Stimulated activated CD8-positive, alpha-beta memory T cell treated with anti-CD3 and anti-CD28 coated beads, Interleukin-12 subunit alpha, Interleukin-12 subunit beta, amount 100 ng/mL, for 24 hours (primary cell): ENCODE data around the gene CEACAM1.
"Not testable (repeated sequence)": the region's sequence is repeated elsewhere in the genome, so short reads cannot be mapped to it uniquely, and the experiment has no call there.

Experiments used
- DNase-seq: peaks from one replicate; pipeline ENCODE4 v3.0.0-alpha.2; 2020; ENCODE audit errors: extremely low read depth

Gene CEACAM1

DNA sequence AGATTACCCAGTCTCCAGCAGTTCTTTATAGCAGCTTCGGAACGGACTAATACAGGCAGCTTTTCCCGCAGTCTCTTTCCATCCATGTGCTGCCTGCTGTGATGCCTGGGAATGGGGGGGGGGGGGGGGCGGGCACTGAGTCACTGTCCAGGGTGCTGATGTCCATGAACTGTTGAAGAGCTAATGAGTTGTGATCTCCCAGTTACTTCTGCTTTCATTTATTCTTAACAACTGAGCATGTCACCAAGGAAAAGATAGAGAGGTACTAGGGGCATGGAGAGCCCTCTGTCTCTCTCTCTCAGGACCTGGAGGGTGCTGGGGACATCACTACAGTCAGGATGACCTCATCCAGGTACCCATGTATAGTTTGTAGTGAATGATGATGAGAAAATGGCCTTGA is 20.3 kb upstream of the CEACAM1 start:
- DNase-seq = no peak

DNA sequence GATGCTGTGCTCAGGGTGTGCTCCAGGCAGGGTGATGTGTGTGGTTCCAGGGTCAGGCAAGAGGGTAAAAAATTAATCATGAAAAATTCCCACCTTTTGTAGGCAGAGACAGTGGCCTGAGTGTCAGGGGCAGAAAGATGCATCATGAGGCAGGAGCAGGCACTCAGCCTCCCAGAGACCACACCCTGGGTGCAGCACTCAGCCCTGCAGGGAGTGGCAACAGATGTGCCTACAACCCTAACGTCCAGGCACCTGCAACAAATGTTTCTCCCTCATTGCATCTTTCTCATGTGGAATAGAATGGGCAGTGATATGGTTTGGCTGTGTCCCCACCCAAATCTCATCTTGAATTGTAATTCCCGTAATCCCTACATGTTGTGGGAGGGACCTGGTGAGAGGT is 19.6 kb upstream of the CEACAM1 start:
- DNase-seq = no peak

DNA sequence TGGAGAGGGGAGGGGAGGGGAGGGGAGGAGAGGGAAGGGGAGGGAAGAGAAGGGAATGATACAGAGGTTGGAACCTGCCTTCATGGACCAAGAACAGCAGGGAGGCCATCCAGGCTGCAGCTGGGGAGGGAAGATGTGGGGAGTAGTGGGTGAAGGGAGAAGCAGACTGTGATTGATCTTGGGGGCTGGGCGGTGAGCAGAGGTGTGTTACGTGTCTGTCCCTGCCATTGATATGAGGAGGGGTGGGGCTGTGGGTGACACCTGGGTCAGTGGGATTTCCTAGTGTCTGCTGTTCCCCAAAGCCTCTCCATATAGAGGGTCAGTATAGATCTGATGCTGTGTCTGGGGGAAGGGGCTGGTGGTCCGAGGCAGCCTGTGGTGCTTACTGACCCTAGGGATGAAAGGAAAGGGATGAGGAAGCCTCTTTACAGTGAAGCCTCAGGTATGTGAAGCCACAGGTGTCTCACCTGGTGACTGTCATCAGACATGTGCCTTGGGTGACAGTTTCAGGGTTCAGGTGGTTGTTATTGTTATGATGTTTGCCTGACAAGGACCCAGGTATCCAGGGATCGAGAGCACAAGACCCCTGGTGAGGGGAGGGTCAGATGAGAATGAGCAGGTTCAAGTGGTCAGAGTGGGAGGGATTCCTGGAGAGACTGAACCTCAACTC is 18.7 kb upstream of the CEACAM1 start:
- DNase-seq = no peak

DNA sequence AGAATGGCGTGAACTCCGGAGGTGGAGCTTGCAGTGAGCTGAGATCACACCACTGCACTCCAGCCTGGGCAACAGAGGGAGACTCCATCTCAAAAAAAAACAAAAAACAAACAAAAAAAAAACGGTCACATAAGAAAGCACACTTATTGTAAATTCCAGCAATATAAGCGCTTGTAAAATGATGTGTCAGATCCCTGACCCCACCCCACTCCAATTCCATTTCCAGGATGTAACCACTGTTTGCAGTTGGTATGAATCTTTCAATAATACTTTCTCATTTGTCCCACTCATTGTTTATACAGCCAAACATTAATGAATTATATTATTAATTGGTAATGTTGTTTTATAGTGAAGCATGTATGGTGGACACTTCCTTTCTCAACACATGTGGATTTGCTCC is 15.9 kb upstream of the CEACAM1 start:
- no peak for DNase-seq

DNA sequence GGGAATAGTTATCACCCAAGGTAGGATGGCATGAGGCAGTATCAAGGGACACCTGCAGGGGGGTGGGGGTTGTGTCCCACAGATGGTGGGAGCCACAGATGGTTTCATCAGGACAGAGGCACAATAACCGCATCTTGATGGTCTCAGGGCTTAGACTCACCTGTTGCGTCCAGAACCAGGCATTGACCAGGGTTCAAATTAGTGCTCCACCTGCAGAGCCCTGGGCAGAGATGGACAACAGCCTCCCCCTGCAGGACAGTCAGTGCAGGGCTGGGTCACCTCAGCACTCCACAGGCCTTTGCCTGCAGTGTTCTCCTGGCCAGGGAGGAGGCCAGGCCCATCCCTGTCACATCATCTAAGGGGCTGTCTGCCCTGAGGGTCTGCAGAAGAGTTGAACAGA is 14.5 kb upstream of the CEACAM1 start:
- no peak for DNase-seq

DNA sequence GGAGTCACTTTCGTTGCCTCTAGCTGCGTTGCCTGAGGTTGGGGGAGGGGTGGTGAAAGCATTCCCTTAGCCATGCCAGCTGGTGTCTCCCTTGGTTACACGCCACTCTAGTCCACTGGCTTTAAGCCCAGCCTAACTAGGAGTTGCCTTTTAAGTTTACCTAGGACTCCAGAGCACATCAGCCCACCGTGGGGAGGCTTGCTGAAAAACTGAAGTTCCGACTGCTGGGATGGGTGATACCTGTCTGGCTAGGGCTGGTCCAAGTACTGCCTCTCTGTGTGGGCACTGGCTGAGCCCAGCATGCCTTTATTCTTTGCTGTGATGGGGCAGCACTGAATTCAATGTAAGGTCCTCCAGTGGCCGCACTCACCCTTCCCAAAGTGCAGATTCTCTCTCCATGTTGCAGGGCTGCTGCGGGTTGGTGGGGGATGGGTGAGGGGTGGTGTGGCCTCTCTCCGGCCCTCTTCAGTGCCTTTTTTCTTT is 11.8 kb upstream of the CEACAM1 start:
- no peak for DNase-seq

DNA sequence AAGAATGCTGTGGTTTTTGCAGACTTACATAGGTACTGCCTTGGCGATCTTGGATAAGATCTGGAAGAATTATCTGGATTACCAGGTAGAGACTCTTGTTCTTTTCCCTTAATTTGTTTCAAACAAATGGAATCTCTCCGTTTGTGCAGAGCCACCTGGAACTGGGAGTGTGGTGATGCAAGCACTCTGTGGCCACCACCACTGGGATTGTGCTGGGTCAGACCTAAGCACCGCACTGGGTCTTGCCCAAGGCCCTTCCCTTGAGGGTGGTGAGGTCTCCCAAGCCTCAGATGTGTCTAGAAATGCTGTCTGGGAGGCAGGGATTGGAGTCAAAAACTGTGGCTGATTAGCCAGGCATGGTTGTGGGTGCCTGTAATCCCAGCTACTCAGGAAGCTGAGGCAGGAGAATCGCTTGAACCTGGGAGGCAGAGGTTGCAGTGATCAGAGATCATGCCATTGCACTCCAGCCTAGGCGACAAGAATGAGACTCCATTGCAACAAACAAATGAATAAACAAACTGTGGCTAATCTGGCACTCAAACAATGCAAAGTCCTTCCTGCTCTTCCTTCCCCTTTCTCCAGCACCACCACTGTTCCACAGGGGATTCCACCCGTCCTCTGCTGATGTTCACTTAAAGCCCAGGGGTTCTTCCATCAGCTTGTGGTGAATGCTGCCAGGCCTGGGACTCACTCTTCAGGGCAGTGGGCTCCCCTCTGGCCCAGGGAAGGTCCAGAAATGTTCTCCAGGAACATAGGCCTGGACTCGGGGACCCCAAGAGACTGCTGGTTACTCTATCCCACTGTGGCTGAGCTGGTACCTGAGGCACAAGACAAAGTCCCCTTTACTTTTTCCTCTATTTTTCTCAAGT is 10.8 kb upstream of the CEACAM1 start:
- no peak for DNase-seq

DNA sequence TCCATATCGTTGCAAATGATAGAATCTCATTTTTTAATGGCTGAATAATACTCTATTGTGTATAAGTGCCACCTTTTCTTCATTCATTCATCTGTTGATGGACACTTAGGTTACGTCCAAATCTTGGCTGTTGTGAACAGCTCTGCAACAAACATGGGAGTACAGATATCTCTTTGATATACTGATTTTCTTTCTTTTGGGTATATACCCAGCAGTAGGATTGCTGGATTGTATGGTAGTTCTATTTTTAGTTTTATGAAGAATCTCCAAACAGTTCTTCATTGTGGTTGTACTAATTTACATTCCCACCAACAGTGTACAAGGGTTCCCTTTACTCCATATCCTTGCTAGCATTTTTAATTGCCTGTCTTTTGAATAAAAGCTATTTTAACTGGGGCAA is 7.0 kb upstream of the CEACAM1 start:
- not testable (repeated sequence) for DNase-seq

DNA sequence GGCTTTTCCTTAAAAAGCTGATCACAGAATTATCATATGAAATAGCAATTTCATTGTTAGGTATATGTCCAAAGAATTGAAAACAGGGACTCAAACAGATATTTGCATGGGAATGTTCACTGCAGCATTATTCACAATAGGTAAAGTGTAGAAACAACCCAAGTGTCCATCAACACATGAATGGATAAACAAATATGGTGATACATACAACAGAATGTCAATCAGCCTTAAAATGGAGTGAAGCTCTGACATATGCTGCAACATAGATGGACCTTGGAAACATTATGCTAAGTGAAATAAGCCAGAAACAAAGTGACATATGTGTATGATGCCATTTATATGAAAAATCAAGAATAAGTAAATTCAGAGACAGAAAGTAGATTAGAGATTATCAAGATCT is 6.1 kb upstream of the CEACAM1 start:
- no peak for DNase-seq

DNA sequence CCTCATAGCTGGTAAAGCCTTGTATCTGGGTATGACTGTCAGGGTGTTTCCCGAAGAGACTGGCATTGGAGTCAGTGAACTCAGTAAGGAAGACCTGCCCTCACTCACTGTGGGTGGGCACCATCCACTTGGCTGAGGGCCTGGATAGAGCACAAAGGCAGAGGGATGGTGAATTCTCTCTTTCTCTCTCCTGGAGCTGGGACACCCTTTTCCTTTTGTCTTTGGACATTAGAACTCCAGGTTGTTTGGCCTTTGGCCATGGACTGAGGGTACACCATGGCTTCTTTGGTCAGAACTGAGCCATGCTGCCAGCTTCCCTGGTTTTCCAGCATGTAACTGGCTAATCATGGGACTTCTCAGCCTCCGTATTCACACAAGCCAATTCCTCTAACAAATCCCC is 4.6 kb upstream of the CEACAM1 start:
- no peak for DNase-seq

DNA sequence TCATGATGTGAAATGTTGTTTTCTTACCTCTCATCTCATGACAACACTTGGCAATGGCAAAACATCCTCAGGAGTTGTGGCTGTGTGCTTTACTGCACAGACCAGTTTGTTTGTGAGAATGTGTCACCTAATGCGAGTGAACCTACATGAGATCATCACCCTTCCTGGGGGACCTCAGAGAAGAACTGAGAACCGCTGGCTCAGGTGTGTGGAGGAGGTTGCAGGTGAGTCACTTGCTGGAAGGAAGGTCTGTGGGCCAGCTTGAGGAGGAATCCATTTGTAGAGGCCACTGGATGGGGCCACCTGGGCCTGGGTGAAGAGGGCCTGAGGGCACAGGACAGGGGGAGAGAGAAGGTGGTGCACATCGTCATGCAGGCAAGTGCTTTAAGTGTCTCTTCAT is 3.0 kb upstream of the CEACAM1 start:
- DNase-seq = no peak

DNA sequence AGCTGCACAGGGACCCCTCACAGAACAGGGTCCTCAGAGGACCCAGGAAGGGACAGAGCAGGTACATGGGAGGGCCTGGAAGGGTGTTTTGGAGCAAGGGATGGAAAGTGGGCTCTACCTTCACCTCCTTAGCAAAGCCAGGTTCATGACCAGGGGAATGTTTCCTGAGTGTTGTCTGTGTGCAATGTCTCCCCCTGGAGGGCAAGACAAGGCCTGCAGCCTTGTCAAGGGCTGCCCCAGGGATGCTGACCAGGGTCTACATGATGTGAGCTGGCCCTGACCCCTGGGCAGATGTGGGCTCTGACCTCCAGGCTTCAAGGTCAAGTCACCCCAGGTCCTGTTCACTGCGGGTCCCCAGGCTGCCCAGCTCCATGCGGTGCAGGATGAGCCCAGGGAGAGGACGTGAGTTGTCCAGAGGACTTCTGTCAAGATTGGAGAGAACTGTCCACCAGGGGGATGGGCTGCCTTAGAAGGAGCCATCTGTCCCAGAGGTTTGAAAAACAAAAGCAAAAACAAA is 1.0 kb upstream of the CEACAM1 start:
- peak; percentile 5 for DNase-seq

DNA sequence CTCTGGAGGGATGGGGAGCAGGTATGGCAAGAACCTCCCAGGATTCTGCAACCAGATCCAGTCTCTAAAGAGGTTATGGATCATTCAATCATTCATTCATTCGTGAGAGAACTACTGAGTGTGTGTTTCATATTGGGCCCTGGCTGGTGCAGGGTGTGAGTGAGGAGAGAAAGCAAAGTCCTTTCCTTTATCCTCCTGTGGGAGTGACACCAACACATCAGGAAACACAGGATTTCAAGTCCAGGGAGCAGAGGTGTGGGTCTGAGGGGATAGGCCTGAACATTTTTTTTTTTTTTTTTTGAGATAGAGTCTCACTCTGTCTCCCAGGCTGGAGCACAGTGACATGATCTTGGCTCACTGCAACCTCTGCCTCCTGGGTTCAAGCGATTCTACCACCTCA is 3.3 kb downstream of the CEACAM1 start:
- DNase-seq = no peak

DNA sequence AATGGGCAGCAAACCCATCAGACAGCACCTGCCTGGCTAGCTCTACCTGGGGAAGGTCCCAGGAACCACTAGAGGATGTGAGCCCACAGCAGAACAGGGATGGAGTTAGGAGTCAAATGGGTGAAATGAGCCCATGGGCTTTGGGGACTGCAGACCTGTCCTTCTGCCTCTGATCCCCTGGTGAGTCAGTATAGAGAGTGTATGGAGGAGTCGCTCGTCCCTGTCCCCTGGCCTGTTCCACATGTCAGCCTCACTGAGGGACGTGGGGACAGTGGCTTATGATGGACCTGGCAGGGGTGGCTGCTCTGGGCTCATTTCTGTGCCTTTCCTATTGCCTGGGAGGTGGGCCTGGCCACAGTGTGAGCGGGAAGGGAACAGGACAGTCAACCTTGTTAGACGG is 4.0 kb downstream of the CEACAM1 start:
- DNase-seq = no peak

DNA sequence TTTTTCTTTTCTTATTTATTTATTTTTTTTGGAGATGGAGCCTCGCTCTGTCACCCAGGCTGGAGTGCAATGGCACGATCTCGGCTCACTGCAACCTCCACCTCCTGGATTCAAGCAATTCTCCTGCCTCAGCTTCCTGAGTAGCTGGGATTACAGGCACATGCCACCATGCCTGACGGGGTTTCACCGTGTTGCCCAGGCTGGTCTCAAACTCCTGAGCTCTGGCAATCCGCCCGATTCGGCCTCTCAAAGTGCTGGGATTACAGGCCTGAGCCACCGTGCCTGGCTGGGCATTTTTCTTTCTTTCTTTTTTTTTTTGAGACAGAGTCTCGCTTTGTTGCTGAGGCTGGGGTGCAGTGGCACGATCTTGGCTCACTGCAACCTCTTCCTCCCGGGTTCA is 6.0 kb downstream of the CEACAM1 start:
- DNase-seq = not testable (repeated sequence)

DNA sequence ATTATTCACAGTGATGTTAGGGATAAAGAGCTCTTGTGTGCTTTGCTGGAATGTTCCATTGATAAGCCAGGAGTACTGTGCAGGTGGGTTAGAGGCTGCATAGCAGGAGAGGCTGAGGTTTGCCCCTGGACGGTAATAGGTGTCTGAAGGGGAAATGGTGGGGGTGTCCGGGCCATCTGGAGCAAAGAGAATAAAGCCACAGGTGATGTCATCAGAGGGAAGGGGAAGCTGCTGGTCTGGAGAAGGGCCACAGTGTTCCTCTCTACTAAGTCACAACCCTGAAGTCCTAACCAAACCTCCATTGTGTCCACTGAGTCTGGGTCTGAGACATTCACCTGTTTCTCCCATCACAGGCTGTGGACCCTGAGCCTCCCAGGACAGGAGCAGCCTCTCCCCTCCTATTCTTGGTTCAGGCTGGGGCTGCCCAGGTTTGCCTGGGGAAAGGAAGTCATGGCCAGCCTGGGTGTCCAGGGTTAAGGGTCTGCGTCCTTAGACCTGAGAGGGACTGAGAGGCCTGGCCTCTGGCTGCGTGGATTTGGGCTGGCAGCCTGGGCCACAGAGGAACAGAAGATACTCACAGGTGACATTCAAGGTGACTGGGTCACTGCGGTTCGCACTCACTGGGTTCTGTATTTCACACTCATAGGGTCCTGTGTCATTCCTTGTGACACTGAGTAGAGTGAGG is 6.8 kb downstream of the CEACAM1 start:
- no peak for DNase-seq

DNA sequence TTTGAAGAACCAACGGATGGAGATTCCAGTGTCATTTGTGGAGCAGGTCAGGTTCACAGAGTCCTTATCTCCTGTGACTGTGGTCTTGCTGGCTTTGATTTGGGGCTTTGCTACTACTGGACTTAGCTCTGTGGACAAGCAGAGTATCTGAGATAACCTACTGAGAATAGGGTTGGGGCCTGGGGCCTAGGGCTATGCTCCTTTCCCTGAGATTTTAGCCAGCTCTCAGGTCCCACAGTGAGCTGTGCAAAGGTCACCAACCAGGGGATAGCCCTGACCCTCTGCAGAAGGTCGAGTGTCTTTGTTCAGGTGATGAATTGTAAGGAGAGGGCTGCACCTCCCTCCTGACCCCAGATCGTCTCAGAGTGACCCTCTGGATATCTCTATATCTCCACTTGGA is 9.2 kb downstream of the CEACAM1 start:
- DNase-seq = no peak

DNA sequence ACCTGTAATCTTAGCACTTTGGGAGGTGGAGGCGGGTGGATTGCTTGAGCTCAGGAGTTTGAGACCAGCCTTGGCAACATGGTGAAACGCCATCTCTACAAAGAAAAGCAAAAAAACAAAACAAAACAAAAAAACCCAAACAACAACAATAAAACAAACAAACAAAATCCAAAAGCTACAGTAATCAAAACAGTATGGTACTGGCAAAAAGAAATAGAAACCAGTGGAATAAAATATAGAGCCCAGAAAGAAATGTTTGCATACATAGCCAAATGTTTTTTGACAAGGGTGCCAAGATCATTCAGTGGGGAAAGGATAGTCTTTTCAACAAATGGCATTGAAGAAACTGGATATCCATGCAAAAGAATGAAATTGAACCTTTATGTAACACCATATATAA is 11.5 kb downstream of the CEACAM1 start:
- no peak for DNase-seq

DNA sequence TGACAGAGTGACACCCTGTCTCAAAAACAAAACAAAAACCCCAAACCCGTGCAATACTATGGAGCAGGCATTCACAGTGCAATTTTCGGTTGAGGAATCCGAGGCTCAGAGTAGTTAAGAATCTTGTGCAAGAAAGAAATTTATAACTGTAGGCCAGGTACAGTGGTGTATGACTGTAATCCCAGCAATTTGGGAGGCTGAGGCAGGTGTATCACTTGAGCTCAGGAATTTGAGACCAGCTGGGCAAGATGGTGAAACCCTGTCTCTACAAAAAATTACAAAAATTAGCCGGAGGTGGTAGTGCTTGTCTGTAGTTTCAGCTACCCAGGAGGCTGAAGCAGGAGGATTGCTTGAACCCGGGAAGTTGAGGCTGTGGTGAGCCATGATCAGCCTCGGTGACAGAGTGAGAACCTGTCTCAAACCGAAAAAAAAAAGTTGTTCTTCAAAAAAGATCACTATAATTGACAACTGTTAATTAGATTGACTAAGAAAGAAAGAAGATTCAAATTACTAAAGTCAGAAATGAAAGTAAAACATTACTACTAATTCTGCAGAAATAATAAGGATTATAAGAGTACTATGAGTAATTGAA is 12.9 kb downstream of the CEACAM1 start:
- no peak for DNase-seq

DNA sequence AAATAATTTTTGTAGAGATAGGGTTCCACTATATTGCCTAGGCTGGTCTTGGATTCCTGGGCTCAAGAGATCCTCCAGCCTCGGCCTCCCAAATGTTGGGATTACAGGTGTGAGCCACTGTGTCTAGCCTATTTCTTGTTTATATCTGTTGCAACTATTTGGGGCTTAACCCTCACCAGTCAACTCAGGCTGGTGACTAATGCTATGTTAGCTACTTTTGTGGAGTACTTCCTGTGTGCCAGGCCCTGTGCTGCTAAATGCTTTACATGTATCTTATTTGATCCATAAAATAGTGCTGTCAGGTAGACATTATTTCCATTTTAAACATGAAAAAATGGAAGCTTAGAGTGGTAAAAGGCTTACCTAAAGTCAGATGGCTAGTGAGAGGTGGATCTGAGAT is 13.8 kb downstream of the CEACAM1 start:
- DNase-seq = no peak

DNA sequence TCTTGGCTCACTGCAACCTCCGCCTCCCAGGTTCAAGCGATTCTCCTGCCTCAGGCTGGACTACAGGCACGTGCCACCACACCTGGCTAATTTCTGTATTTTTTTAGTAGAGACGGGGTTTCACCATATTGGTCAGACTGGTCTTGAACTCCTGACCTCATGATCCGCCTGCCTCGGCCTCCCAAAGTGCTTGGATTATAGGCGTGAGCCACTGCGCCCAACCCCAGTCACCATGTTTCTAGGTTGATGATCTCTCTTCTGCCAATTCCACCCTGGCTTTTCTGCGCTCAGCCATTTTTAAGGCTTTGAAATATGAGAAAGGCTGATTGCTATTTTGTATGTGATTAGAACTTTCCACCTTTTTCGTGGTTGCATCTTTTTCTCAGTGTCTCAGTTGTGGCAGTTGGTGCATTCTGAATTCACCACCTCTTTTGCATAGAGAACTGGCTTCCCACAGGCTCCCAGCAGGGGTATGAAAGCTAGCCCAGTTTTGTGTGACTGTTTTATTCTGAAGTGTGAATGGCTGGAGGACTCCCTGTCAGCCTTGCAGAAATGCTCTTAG is 15.5 kb downstream of the CEACAM1 start:
- no peak for DNase-seq

DNA sequence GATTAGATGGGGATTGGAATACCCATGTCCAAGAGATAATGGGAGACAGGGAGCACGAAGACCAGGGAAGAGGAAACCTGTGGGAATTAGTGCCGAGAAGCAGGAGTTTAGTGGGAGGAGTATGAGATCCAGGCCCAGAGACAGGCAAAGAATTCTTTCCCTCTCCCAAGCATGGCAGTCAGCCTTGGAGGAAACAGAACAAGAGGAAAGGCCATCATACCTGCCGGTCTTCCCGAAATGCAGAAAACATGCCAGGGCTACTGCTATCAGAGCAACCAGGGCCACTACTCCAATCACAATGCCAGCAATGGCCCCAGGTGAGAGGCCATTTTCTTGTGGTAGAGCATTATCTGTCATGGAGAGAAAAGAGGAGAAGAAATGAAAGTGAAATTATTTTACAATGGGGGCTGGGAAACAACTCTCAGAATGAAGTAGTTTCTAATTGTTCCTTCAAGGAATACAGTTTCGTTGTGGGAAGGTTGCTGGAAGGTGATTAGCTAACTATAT is 16.1 kb downstream of the CEACAM1 start:
- DNase-seq = no peak
